Mononuclear cell (primary cell): ENCODE measurements around the gene SUMF2. TPM values are rescaled to one million over a fixed set of nuclear protein-coding genes. Genes with fewer than 3 reads are reported as not detected.
A peak's percentile ranks its signal among the peaks of the same experiment; 100 is the strongest.
"Not testable (repeated sequence)": the region's sequence is repeated elsewhere in the genome, so short reads cannot be mapped to it uniquely, and the experiment has no call there.

Experiments used
- H3K27me3 ChIP-seq: 2 replicates; pipeline ENCODE4 v1.6.0; 2011; ENCODE audit warnings: low read length, control low read depth; ENCODE audit not compliant: insufficient read depth
- H3K4me1 ChIP-seq: 2 replicates; pipeline ENCODE4 v1.5.1; 2011; ENCODE audit warnings: mild to moderate bottlenecking, low read length, control low read depth; ENCODE audit not compliant: insufficient read depth
- H3K4me3 ChIP-seq: 2 replicates; pipeline ENCODE4 v1.5.1; 2011; ENCODE audit warnings: mild to moderate bottlenecking, low read length, moderate library complexity
- H3K9me3 ChIP-seq: 2 replicates; pipeline ENCODE4 v1.5.1; 2011; ENCODE audit warnings: low read depth, mild to moderate bottlenecking, control low read depth, low read length
- total RNA-seq: library from RNA; depleted of rRNA; stranded (reverse); fragments of >200 nt; gene quantifications from one replicate; pipeline ENCODE4 v1.2.3, GENCODE V29; 2012

Gene SUMF2
- total RNA-seq, 1 donor: 79.3 TPM

DNA sequence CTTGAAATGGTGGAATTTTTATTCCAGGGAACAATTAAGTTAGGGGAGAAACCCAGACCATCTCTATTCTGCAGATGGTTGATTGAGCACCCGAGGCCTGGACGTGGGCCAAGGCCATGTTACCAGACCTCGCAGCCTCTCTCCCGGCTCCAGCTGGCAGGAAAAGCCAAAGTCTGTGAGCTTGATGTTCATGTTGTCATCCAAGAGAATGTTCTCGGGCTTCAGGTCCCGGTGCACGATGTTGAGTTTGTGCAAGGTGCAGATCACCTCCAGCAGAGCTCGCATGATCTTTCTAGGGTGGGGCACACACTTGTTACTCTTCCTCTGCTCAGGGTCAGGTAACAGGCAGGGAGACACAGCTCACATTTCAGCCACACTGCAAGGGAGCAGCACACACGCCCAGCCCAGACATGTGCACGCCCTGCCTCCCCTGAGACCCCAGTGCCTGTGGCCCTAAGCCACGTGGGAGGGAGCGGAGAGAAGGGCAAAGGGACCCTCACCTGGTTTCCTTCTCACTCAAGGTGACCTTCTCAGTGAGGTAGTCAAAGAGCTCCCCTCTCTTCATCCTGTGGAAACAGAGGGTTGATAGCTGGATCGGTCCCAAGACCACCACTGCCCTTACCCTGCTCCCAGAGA is 19.2 kb downstream of the SUMF2 start:
- H3K4me3 ChIP-seq: no peak overlapping the region
- no peaks in the 10 kb centered on the region for H3K27me3 ChIP-seq
- H3K9me3 ChIP-seq: no peaks in the 10 kb centered on the region
- H3K4me1 ChIP-seq: no peaks in the 10 kb centered on the region

DNA sequence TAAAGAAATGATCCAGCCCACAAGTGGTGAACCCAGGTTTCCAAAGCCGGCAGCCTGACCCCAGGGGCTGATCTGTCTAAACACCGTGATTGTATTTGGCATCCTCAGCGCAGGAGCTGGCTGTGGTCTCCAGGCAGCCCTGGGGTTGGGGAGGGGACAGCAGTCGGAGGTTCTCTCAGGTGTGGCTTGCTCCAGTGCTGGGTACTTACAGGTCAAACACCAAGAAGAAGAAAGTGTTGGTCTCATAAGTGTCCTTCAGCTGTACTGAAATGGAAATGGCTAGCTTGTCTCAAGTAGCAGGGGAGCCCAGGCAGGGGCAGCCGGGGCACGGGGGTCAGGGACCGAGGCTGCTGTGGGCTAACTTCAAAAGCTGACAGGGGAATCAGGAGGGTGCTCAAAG is 22.7 kb downstream of the SUMF2 start:
- H3K4me3 ChIP-seq: no peak overlapping the region
- no peaks in the 10 kb centered on the region for H3K9me3 ChIP-seq
- no peaks in the 10 kb centered on the region for H3K27me3 ChIP-seq
- no peaks in the 10 kb centered on the region for H3K4me1 ChIP-seq

DNA sequence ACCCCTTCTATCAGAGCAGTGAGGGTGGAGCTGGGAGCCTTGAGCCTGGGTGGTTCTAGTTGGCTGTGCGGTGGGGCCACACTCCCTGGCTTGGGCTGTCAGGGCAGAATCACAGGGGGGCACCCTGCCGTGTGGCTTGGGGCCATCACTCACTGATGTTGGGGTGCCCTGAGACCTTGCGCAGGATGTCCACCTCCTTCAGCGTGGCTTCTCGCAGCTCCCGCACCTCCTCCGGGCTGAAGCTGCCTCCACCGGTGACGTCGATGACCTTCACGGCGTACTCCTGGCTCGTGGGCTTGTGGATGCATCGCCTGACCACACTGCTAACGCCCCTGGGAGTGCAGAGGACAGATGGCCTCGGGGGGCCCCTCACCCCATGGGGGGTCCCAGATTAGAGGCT is 23.4 kb downstream of the SUMF2 start:
- Histone ChIP-seq H3K4me1 (no peaks in the 10 kb centered on the region), H3K27me3 (no peaks in the 10 kb centered on the region), H3K4me3 (no peak overlapping the region), H3K9me3 (no peaks in the 10 kb centered on the region)

DNA sequence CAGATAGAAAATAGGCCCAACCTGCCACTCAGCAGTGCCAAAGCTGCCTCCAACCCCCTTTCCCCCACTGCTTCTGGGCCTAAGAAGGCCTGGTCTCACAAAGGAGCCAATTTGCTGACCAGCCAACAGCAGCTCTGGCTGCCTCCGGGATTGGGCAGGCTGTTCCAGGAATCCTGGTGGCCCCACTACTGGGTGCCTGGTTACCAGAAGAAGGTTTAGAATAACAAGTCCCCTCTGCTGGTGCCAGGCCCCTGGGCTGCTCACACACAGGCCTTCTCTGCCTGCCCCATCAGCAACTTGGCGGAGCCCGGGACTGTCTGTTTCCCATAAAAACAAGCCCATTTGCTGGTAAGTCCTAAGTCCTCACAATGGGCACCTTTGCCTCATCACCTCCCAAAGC is 27.5 kb downstream of the SUMF2 start:
- no peaks in the 10 kb centered on the region for H3K27me3 ChIP-seq
- no peak overlapping the region for H3K4me3 ChIP-seq
- H3K9me3 ChIP-seq: no peaks in the 10 kb centered on the region
- no peaks in the 10 kb centered on the region for H3K4me1 ChIP-seq

DNA sequence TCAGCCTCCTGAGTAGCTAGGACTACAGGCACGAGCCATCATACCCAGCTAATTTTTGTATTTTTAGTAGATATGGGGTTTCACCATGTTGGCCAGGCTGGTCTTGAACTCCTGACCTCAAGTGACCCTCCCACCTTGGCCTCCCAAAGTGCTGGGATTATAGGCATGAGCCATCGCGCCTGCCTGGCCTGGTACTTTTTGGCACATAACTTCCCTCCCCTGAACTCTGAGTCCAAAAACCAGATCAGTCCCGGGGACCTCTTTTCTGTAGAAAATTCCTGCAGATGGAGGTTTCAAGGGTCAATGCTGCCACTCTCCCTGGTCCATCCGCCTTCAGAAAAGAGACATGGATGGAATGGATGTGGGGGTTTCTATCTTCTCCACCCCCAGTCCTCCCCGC is 28.3 kb downstream of the SUMF2 start:
- H3K4me3 ChIP-seq, H3K4me1 ChIP-seq, H3K27me3 ChIP-seq, H3K9me3 ChIP-seq: not testable (repeated sequence)

DNA sequence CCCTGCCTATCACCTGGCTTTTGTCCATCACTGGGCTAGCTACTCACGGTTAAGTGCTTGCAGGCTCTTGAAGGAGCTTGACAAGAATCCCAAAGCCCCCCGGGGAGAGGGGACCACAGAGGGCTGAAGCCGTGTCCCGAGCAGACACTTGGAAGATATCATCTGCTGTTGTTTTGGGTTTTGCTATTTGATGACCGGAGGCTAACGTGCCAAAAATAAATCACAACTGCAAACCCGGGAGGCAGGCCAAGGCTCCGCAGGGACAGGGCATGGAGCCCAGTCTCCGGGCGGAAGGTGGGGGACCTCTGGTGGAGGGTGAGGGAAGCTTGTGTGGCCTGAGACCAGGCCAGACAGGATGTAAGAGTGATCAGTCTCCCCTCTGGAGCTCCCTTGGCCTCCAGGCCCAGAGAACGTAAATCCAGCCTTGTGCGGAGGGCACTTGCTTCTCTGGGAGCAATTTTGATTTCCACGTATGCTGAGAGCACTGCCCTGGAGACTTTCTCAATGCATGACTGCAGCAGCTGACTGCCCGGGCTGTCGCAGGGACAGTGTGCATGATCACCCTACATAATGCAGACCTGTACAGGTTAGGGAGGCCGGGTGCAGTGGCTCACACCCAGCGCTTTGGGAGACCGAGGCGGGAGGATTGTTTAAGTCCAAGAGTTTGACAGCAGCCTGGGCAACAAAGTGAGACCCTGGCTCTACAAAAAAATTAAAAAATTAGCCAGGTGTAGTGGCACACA is 28.9 kb downstream of the SUMF2 start, which contains the start of gene PHKG1:
Gene PHKG1, minus strand, starts transcription at position 164 of the 743 bp plus-strand sequence. CDS start 4,011 bp downstream, outside the sequence.
- Histone ChIP-seq H3K4me1 (no peaks in the 10 kb centered on the region), H3K4me3 (no peak within 1 kb of the TSS), H3K9me3 (no peaks in the 10 kb centered on the region), H3K27me3 (no peaks in the 10 kb centered on the region)

DNA sequence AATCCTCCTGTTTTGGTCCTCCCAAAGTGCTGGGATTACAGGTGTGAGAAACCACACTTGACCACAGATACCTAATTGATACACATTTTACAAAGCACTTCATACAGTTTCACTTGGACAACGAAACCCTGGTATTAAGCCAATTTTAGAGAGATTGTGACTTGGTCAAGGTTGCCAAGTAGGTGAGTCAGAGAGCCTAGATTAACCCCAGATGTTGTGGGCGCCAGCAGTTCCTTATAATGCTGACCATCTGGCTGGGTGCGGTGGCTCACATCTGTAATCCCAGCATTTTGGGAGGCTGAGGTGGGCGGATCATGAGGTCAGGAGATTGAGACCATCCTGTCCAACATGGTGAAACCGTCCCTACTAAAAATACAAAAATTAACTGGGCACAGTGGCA is 33.6 kb downstream of the SUMF2 start:
- Histone ChIP-seq H3K27me3 (no peaks in the 10 kb centered on the region), H3K4me1 (no peaks in the 10 kb centered on the region), H3K9me3 (no peaks in the 10 kb centered on the region), H3K4me3 (no peak overlapping the region)

DNA sequence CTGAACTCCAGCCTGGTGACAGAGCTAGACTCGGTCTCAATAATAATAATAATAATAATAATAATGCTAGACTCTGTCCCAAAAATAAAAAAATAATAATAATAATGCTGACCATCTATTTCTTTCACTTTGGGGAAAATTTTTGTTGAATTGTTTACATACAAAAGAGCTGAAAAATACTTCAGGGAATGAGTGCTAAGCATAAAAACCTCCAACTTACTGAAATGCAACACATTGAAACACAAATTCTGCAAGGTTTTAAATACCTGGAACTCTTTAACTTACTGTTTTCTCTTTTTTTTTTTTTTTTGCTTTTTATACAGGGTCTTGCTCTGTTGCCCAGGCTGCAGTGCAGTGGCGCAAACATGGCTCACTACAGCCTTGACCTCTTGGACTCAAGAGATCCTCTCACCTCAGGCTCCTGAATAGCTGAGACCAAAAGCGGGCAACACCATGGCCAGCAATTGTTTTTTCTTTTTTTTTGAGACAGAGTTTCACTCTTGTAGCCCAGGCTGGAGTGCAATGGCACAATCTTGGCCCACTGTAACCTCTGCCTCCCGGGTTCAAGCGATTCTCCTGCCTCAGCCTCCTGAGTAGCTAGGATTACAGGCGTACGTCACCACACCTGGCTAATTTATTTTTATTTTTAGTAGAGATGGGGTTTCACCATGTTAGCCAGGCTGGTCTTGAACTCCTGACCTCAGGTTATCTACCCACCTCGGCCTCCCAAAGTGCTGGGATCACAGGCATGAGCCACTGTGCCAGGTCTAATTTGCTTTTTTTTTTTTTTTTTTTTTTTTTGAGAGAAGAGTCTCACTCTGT is 34.3 kb downstream of the SUMF2 start:
- H3K27me3 ChIP-seq, H3K9me3 ChIP-seq, H3K4me3 ChIP-seq, H3K4me1 ChIP-seq: not testable (repeated sequence)

DNA sequence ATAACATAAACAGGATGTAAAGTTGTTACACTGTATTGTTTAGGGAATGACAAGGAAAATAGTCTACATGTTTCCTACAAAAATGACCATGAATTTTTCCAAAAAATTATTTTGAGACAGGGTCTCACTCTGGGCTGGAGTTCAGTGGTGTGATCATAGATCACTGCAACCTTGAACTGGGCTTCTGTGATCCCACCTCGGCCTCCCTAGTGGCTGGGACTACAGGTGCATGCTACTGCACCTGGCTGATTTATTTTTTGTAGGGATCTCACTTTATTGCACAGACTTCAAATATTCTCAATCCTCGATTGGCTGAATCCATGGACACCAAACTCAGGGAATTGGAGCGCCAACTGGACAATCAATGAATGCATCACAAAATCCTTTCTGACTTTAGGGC is 35.6 kb downstream of the SUMF2 start:
- Histone ChIP-seq H3K27me3 (no peaks in the 10 kb centered on the region), H3K9me3 (no peaks in the 10 kb centered on the region), H3K4me1 (peaks cover 1% of the 10 kb centered on the region)

DNA sequence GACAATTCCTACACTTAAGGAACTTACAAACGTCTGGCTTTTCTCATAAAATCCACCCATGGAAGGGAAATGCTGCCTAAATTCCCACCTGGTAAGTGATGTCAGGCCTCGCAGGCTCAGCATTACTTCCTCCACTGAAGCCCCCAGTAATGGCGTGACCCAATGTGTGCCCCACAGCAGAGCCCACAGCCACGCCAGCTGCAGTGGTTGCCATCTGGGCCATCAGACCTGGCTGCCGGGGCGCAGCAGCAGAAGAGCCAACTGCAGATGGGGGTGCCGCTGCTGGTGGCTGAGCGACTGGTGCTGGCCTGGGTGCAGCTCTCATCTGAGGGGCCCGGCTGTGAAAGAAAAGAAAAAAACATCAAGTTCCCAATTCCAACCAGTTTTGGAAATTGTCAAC is 40.1 kb downstream of the SUMF2 start:
- not testable (repeated sequence) for H3K4me3 ChIP-seq, H3K9me3 ChIP-seq, H3K27me3 ChIP-seq
- H3K4me1 ChIP-seq: peaks cover 21% of the 10 kb centered on the region

More for the DNA sequence above, 35.6 kb downstream of the SUMF2 start:
- H3K4me3 ChIP-seq: no peak overlapping the region

DNA sequence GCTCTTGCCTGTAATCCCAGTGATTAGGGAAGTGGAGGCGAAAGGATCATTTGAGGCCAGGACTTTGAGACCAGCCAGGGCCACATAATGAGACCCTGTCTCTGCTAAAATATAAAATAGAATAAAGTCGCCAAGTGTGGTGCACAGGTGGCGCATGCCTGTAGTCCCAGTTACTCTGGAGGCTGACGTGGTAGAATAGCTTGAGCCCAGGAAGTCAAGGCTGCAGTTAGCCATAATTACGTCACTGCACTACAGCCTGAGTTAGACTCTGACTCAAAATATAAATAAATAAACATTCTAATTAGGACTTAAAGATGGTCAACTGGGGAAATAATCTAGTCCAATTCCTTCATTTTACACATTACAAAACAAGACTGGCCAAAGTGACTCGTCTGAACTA is 41.4 kb downstream of the SUMF2 start:
- no peaks in the 10 kb centered on the region for H3K27me3 ChIP-seq
- H3K4me1 ChIP-seq: peaks cover 21% of the 10 kb centered on the region
- peak overlapping the region; percentile 98 for H3K4me3 ChIP-seq
- H3K9me3 ChIP-seq: no peaks in the 10 kb centered on the region

DNA sequence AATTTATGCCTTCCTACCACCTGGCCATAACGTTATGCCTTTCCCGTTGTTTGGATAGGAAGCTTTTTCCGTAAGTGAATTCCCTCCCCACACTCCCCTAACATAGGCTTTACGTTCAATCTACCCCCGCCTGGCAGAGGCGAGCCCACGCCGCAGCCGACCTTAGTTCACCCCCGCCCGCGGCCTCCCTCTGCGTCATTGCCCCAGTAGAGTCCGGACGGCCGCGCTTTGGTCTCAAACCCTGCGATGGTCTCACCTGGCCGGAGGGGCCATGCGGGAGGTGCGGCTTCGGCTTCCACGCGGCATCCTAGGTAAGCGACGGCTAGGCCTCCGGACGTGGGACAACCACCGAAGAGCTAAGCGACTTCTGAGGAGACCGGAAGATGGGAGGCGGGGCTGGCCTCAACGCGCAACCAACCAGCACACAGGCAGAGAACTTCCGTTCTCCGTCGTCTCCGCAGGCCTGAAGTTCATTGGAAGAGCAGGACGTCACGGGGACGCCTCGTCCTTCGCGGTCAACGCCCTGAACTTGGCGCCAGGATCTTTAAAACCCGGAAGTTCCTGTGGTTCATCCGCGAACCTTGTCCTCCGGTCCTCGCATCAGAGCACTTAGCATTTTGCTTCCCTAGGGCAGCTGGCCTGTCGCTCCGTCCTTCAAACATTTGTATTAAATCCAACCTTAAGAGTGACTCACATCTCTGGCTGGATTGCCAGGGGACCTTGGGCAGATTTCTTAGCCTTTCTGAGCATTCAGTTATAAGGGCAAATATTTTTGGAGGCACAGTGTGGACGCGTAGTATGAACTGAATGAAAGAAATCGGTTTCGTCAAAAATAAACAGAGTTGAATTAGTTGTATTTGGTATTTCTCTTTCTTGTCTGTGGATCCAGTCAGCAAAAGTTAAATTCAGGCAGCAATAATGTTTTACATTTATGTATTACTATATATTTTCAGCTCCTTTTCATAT is 42.3 kb downstream of the SUMF2 start, which contains the start of gene CHCHD2:
Gene CHCHD2, minus strand, starts transcription at position 369 of the 966 bp plus-strand sequence. Its CDS starts 63 bp downstream, at position 306.
- Histone ChIP-seq H3K4me3 (peak within 1 kb of the TSS; percentile 98), H3K4me1 (peaks cover 21% of the 10 kb centered on the region), H3K27me3 (no peaks in the 10 kb centered on the region), H3K9me3 (no peaks in the 10 kb centered on the region)

DNA sequence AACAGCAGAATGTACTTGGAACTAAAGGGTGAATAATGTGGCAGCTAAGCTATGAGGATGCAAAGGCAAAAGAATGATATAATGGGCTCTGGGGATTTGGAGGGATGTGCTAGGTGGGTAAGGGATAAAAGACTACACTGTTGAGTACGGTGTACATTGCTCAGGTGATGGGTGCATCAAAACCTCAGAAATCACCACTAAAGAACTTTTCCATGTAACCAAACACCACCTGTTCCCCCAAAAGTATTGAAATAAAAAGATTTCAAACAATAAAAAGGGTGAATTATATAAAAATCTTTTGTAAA is 43.8 kb downstream of the SUMF2 start:
- H3K27me3 ChIP-seq: no peaks in the 10 kb centered on the region
- H3K9me3 ChIP-seq: no peaks in the 10 kb centered on the region
- H3K4me3 ChIP-seq: no peak overlapping the region
- H3K4me1 ChIP-seq: peaks cover 21% of the 10 kb centered on the region

DNA sequence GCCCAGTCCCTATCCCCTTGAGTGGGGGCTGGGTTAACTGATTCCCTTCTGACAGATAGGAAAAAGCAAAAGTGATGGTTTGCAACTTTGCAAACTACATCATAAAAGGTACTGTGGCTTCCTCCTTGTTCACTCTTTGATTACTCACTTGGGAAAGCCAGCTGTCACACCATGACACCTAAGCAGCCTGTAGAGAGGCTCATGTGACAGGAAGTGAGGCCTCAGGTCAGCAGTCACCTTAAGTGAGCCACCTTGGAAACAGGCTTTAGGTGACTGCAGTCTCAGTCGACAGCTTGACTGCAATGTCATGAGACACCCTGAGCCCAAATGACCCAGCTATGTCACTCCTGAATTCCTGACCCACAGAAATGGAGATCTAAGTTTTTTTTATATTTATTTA is 46.5 kb downstream of the SUMF2 start:
- Histone ChIP-seq H3K4me3 (no peak overlapping the region), H3K4me1 (peaks cover 11% of the 10 kb centered on the region), H3K9me3 (no peaks in the 10 kb centered on the region), H3K27me3 (peaks cover 4% of the 10 kb centered on the region)
